SK-N-SH (cell line): Measurements from ENCODE around the gene SPI1. TPM values are rescaled to one million over a fixed set of nuclear protein-coding genes. Genes with fewer than 3 reads are reported as not detected.

Experiments used
- CTCF ChIA-PET: fragments of 300-600, 350-600 bp; formaldehyde crosslinking; extraction: SDS; loops from one replicate; lab custom pipeline; 2021; lab: Yijun Ruan, JAX
- POLR2A ChIA-PET: fragments of 350-600 bp; sonication (Branson Sonifier 250); formaldehyde crosslinking; extraction: SDS; loops from one replicate; lab custom pipeline; 2020; ENCODE audit warnings: antibody characterized with exemption, inconsistent platforms; lab: Yijun Ruan, JAX
- DNase-seq: peaks from one replicate; pipeline ENCODE4 v3.0.0; 2012
- H2AFZ ChIP-seq: fragments of 200-600 bp; sonication (generic); 2 replicates; pipeline ENCODE4 v1.8.1; 2016; ENCODE audit warnings: antibody characterized with exemption, mild to moderate bottlenecking, low read depth
- H3F3A ChIP-seq: fragments of 200-600 bp; sonication (generic); replicated peaks from 2 replicates; pipeline ENCODE3; 2016; ENCODE audit warnings: antibody characterized with exemption, mild to moderate bottlenecking; ENCODE audit not compliant: insufficient read depth
- H3K27ac ChIP-seq, 2 experiments: fragments of 200-500 bp in 1 of 2; fragments of 200-600 bp in 1 of 2; sonication (Bioruptor generic) in 1 of 2; sonication (generic), shearing (Covaris generic) in 1 of 2; 2 replicates each; pipeline versions ENCODE4 v1.5.1 to v1.6.1; 2014 to 2016; ENCODE audit warnings: low read depth in 2 of 2, inconsistent platforms in 1 of 2, low read length in 1 of 2, mild to moderate bottlenecking in 1 of 2, mixed read lengths in 1 of 2
- H3K27me3 ChIP-seq: fragments of 200-600 bp; sonication (generic), shearing (Covaris generic); 2 replicates; pipeline ENCODE4 v1.6.1; 2016; ENCODE audit warnings: mixed run types; ENCODE audit not compliant: insufficient read depth
- H3K36me3 ChIP-seq, 2 experiments: fragments of 200-500 bp in 1 of 2; fragments of 200-600 bp in 1 of 2; sonication (Bioruptor generic) in 1 of 2; sonication (generic) in 1 of 2; replicated peaks in 1 of 2; 2 replicates each; pipeline versions ENCODE3 to v1.5.1; 2014 to 2016; ENCODE audit warnings: low read length in 1 of 2, mild to moderate bottlenecking in 1 of 2; ENCODE audit not compliant: insufficient read depth in 2 of 2, control insufficient read depth in 1 of 2
- H3K4me1 ChIP-seq, 2 experiments: fragments of 200-500 bp in 1 of 2; fragments of 200-600 bp in 1 of 2; sonication (Bioruptor generic) in 1 of 2; sonication (generic), shearing (Covaris generic) in 1 of 2; 2 replicates each; pipeline versions ENCODE4 v1.5.1 to v1.6.1; 2014 to 2016; ENCODE audit warnings: low read depth in 1 of 2, low read length in 1 of 2, mixed run types in 1 of 2; ENCODE audit not compliant: insufficient read depth in 2 of 2, control insufficient read depth in 1 of 2
- H3K4me2 ChIP-seq: fragments of 200-600 bp; sonication (generic), shearing (Covaris generic); 2 replicates; pipeline ENCODE4 v1.6.1; 2017; ENCODE audit warnings: mixed run types
- H3K4me3 ChIP-seq, 2 experiments: fragments of 200-500 bp in 1 of 2; fragments of 200-600 bp in 1 of 2; sonication (Bioruptor generic) in 1 of 2; sonication (generic), shearing (Covaris generic) in 1 of 2; 2 replicates each; pipeline versions ENCODE4 v1.5.1 to v1.8.1; 2014 to 2016; ENCODE audit warnings: low read depth in 2 of 2, inconsistent platforms in 1 of 2, low read length in 1 of 2, mild to moderate bottlenecking in 1 of 2, mixed read lengths in 1 of 2, moderate library complexity in 1 of 2
- H3K79me2 ChIP-seq: fragments of 200-600 bp; sonication (generic); 2 replicates; pipeline ENCODE4 v1.8.1; 2017; ENCODE audit warnings: mild to moderate bottlenecking; ENCODE audit not compliant: insufficient read depth
- H3K9ac ChIP-seq: fragments of 200-600 bp; sonication (generic); 2 replicates; pipeline ENCODE4 v1.6.1; 2017; ENCODE audit warnings: mixed run types
- H3K9me2 ChIP-seq: fragments of 200-600 bp; sonication (generic); 2 replicates; pipeline ENCODE4 v1.6.1; 2017; ENCODE audit warnings: mixed run types
- H3K9me3 ChIP-seq: fragments of 200-600 bp; sonication (generic); 2 replicates; pipeline ENCODE4 v1.6.1; 2017; ENCODE audit warnings: mixed run types, mild to moderate bottlenecking, moderate library complexity
- H4K20me1 ChIP-seq: fragments of 200-600 bp; sonication (generic); 2 replicates; pipeline ENCODE4 v1.6.1; 2017; ENCODE audit warnings: mild to moderate bottlenecking, mixed run types; ENCODE audit not compliant: insufficient read depth
- EP300 ChIP-seq, 2 experiments: IDR thresholded peaks; 2 replicates each; pipeline versions ENCODE4 v1.4.0 to v1.6.1; 2012; ENCODE audit warnings: borderline replicate concordance in 1 of 2, low read depth in 1 of 2, low read length in 1 of 2
- FOSL2 ChIP-seq: IDR thresholded peaks from 2 replicates; pipeline ENCODE4 v1.4.0; 2012; ENCODE audit warnings: low read depth, mild to moderate bottlenecking, moderate library complexity, borderline replicate concordance
- FOXJ3 ChIP-seq: sonication (generic); formaldehyde crosslinking; IDR thresholded peaks from 2 replicates; pipeline ENCODE4 v1.5.1; 2020; ENCODE audit warnings: mild to moderate bottlenecking, missing genetic modification reagents
- FOXM1 ChIP-seq: IDR thresholded peaks from 2 replicates; pipeline ENCODE4 v1.4.0; 2012; ENCODE audit warnings: low read depth, mild to moderate bottlenecking
- GATA2 ChIP-seq: sonication (generic); formaldehyde crosslinking; IDR thresholded peaks from 2 replicates; pipeline ENCODE4 v1.5.0; 2020; ENCODE audit warnings: mild to moderate bottlenecking, missing genetic modification reagents
- NRF1 ChIP-seq: IDR thresholded peaks from 2 replicates; pipeline ENCODE4 v1.6.1; 2012; ENCODE audit warnings: low read depth, mild to moderate bottlenecking, low read length
- POLR2AphosphoS5 ChIP-seq: IDR thresholded peaks from 2 replicates; pipeline ENCODE4 v1.6.1; 2012; ENCODE audit warnings: low read depth, low read length
- RAD21 ChIP-seq: IDR thresholded peaks from 2 replicates; pipeline ENCODE4 v1.6.1; 2012; ENCODE audit warnings: mild to moderate bottlenecking, low read length
- SIN3A ChIP-seq: IDR thresholded peaks from 2 replicates; pipeline ENCODE4 v1.6.1; 2012; ENCODE audit warnings: low read depth, mild to moderate bottlenecking, low read length, moderate library complexity, borderline replicate concordance
- SMC3 ChIP-seq: IDR thresholded peaks from 2 replicates; pipeline ENCODE4 v1.6.1; 2012; ENCODE audit warnings: low read depth, low read length, improper control_type of control experiment
- TAF1 ChIP-seq: IDR thresholded peaks from 2 replicates; pipeline ENCODE4 v1.6.1; 2012; ENCODE audit warnings: low read depth, mild to moderate bottlenecking, low read length, moderate library complexity, borderline replicate concordance
- TCF12 ChIP-seq: IDR thresholded peaks from 2 replicates; pipeline ENCODE4 v1.4.0; 2012
- WGBS: methylation state at CpG from one replicate; pipeline ENCODE4 v1.1.6; 2017; ENCODE audit warnings: low lambda C conversion rate; 5-methylcytosine and 5-hydroxymethylcytosine counted together
- polyA plus RNA-seq, 3 experiments: library from polyadenylated mRNA; depleted of rRNA; stranded (reverse); fragments of >200 nt; gene quantifications; 2 replicates each; pipeline ENCODE4 v1.2.3, GENCODE V29; 2012
- TF ChIP-seq, protein P1 (sequence below): IDR thresholded peaks from 2 replicates; pipeline ENCODE4 v1.4.0; 2012; ENCODE audit warnings: low read depth, borderline replicate concordance
- TF ChIP-seq, protein P2 (sequence below): IDR thresholded peaks from 2 replicates; pipeline ENCODE4 v1.4.0; 2012; ENCODE audit warnings: low read depth
- TF ChIP-seq, protein P3 (sequence below): fragments of 200-600 bp; sonication (generic); IDR thresholded peaks from 2 replicates; pipeline ENCODE4 v1.6.1; 2017; ENCODE audit warnings: antibody characterized with exemption, mild to moderate bottlenecking, moderate library complexity
- TF ChIP-seq, protein P4 (sequence below): IDR thresholded peaks from 2 replicates; pipeline ENCODE4; 2012
- TF ChIP-seq, protein P5 (sequence below): IDR thresholded peaks from 2 replicates; pipeline ENCODE4 v1.4.0; 2012; ENCODE audit warnings: low read depth, borderline replicate concordance

SPI1 gene
- polyA plus RNA-seq, 1 of the 3 experiments (the other 2 are of a cell fraction), result not detected

DNA sequence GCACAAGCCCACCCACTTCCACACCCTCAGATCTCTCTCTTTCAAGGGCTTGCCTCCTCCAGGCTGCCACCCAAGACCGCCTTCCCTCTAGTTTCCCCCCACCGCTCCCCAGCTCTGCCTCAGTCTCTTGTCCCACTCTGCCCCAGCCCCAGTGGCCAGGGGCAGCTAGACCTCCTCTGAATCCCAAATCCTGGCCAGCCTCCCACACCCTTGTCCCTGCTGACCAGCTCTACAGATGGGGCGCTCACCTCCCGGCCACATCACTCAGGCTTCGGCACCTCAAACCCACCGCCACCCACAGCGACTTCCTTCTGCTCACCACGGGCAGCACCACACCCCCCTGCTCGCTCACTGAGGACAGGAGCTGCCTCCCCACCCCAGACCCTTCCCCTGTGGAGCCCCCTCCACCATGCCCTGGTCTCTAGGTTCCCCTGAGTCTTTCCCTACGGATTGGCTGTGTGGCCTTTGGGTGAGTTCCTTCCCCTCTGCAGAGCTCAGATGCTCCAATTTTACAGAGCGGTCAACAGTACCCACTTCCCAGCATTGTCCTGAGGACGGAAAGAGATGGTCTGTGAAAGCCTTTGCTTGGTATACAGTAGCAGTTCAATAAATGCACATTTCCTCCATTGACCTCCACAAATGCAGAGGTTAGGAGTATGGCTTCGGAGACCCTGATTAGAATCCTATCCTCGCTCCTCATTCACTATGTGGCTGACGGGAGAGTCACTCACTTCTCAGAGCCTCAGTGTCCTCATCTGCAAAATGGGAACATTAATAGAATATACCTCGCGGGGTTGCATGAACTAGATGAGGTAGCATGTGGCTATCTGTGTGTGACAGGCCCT is 11.5 kb upstream of the SPI1 start:
- Histone ChIP-seq H3K4me3 (no peak overlapping the region), H3K9me2 (no peaks in the 10 kb centered on the region), H3K4me1 (no peaks in the 10 kb centered on the region), H3K79me2 (no peaks in the 10 kb centered on the region), H2AFZ (no peak overlapping the region), H3K36me3 (no peaks in the 10 kb centered on the region), H3K9me3 (no peaks in the 10 kb centered on the region), H4K20me1 (no peaks in the 10 kb centered on the region), H3K4me2 (no peak overlapping the region), H3K27me3 (no peaks in the 10 kb centered on the region), H3K27ac (no peak overlapping the region), H3K9ac (no peak overlapping the region), H3F3A (no peaks in the 10 kb centered on the region)
- POLR2A ChIA-PET, result no interaction called here
- no peak for DNase-seq
- WGBS, result 88% methylated on average over 17 of the region's 17 CpGs
- TF ChIP-seq FOXM1 (no peak), TCF12 (no peak), RAD21 (no peak)
- TF ChIP-seq, protein P1, sequence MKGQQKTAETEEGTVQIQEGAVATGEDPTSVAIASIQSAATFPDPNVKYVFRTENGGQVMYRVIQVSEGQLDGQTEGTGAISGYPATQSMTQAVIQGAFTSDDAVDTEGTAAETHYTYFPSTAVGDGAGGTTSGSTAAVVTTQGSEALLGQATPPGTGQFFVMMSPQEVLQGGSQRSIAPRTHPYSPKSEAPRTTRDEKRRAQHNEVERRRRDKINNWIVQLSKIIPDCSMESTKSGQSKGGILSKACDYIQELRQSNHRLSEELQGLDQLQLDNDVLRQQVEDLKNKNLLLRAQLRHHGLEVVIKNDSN, result no peak
- CTCF ChIA-PET, result interaction anchor here (0.7 to 7.9 kb wide), 5 partner anchors 16 to 64 kb away, joined by 3 to 78 read pairs (median 4); partner anchors contain the start of gene SLC39A13

DNA sequence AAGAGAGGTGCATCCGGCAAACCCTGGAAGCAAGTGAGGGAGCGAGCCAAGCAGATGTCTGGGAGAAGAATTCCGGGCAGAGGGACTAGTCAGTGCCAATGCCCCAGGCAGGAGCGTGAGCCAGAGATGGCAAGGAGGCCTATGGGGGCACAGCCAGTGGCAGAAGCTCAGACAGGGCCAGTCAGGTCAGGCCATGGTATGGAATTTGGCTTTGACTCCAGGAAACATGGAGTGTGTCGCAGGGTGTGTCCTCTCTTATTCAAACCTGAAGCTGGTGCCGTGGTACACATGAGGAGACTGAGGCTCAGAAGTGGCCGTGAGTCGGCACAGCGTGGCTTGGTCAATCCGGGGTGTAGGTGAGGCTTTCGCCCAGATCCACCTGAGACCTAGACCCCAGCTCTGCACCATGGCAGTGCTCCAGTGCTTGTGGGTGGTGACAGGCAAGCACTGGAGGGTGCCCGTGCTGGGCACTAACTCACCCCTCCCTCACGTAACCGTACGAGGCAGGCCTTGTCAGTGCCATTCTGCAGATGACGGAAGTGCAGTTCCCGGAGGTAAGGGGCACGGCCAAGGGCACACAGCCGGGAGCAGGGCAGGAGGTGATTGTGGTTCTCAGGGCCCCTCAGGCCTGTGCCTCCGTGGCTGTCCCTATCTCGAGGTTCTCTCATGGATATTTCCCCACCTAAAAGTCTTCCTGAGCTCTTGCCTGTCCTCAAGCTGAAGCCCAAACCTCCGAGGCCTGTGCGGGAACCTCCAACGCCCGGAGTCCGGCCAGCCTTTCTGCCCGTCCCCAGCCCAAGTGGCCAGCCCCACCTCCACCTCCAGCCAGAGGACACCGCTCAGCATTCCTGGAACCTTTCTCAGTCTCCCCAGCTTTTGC is 10.6 kb upstream of the SPI1 start:
- 82% methylated on average over 20 of the region's 28 CpGs for WGBS
- DNase-seq, result no peak
- CTCF ChIA-PET, result interaction anchor here (0.7 to 7.9 kb wide), 4 partner anchors 15 to 23 kb away, joined by 3 to 78 read pairs (median 4); partner anchors contain the start of gene SLC39A13
- TF ChIP-seq, protein P1, result no peak
- TF ChIP-seq, protein P2, sequence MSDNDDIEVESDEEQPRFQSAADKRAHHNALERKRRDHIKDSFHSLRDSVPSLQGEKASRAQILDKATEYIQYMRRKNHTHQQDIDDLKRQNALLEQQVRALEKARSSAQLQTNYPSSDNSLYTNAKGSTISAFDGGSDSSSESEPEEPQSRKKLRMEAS, result no peak
- TF ChIP-seq, protein P3, sequence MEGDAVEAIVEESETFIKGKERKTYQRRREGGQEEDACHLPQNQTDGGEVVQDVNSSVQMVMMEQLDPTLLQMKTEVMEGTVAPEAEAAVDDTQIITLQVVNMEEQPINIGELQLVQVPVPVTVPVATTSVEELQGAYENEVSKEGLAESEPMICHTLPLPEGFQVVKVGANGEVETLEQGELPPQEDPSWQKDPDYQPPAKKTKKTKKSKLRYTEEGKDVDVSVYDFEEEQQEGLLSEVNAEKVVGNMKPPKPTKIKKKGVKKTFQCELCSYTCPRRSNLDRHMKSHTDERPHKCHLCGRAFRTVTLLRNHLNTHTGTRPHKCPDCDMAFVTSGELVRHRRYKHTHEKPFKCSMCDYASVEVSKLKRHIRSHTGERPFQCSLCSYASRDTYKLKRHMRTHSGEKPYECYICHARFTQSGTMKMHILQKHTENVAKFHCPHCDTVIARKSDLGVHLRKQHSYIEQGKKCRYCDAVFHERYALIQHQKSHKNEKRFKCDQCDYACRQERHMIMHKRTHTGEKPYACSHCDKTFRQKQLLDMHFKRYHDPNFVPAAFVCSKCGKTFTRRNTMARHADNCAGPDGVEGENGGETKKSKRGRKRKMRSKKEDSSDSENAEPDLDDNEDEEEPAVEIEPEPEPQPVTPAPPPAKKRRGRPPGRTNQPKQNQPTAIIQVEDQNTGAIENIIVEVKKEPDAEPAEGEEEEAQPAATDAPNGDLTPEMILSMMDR, result no peak
- TF ChIP-seq, protein P4, sequence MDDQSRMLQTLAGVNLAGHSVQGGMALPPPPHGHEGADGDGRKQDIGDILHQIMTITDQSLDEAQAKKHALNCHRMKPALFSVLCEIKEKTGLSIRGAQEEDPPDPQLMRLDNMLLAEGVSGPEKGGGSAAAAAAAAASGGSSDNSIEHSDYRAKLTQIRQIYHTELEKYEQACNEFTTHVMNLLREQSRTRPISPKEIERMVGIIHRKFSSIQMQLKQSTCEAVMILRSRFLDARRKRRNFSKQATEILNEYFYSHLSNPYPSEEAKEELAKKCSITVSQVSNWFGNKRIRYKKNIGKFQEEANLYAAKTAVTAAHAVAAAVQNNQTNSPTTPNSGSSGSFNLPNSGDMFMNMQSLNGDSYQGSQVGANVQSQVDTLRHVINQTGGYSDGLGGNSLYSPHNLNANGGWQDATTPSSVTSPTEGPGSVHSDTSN, result no peak
- TF ChIP-seq EP300 (IDR thresholded peaks at IDR 0.05; ENCODE audit: borderline replicate concordance in 1 of 2, low read depth in 1 of 2, low read length in 1 of 2) (no peak), POLR2AphosphoS5 (no peak), FOXJ3 (CRISPR knock-in tag) (no peak), NRF1 (no peak), FOXM1 (no peak), FOSL2 (no peak), GATA2 (CRISPR knock-in tag) (no peak), TAF1 (no peak), SIN3A (no peak), SMC3 (no peak)
- TF ChIP-seq, protein P5, sequence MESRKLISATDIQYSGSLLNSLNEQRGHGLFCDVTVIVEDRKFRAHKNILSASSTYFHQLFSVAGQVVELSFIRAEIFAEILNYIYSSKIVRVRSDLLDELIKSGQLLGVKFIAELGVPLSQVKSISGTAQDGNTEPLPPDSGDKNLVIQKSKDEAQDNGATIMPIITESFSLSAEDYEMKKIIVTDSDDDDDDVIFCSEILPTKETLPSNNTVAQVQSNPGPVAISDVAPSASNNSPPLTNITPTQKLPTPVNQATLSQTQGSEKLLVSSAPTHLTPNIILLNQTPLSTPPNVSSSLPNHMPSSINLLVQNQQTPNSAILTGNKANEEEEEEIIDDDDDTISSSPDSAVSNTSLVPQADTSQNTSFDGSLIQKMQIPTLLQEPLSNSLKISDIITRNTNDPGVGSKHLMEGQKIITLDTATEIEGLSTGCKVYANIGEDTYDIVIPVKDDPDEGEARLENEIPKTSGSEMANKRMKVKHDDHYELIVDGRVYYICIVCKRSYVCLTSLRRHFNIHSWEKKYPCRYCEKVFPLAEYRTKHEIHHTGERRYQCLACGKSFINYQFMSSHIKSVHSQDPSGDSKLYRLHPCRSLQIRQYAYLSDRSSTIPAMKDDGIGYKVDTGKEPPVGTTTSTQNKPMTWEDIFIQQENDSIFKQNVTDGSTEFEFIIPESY, result no peak

More for the DNA sequence above, 10.6 kb upstream of the SPI1 start:
- Histone ChIP-seq H4K20me1 (no peaks in the 10 kb centered on the region), H3K27ac (no peak overlapping the region), H3K9me2 (no peaks in the 10 kb centered on the region), H3K9me3 (no peaks in the 10 kb centered on the region), H3K4me2 (no peak overlapping the region), H3K4me3 (no peak overlapping the region), H3K79me2 (no peaks in the 10 kb centered on the region), H3F3A (no peaks in the 10 kb centered on the region), H2AFZ (no peak overlapping the region), H3K36me3 (no peaks in the 10 kb centered on the region), H3K4me1 (no peaks in the 10 kb centered on the region), H3K9ac (no peak overlapping the region), H3K27me3 (no peaks in the 10 kb centered on the region)
- POLR2A ChIA-PET, result no interaction called here
